Amniotic stem cell (primary cell): Measurements from ENCODE around the gene MAGIX.

ENCODE experiments used
- DNase-seq: peaks from one replicate; lab custom pipeline; 2025; lab: John Stamatoyannopoulos, UW

MAGIX gene

DNA sequence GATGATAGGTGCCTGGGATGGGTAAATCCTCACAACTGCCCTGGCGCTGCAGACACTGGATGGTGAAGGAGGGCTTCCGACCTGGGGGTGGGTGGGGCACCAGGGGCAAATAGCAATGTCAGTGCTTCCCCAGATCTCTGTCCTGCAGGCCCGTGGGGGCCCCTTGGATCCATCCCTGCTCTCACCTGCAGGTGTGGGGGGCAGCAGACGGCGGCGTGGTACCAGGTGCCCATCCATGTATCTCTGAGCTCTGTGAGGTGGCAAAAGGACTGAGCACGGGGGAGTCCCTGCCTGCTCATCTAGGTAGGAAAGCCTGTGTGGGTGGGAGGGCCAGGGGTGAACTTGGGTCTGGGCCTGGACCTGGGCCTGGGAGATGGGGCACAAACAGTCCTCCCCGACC lies 44.0 kb downstream of the MAGIX start:
- DNase-seq = no peak

DNA sequence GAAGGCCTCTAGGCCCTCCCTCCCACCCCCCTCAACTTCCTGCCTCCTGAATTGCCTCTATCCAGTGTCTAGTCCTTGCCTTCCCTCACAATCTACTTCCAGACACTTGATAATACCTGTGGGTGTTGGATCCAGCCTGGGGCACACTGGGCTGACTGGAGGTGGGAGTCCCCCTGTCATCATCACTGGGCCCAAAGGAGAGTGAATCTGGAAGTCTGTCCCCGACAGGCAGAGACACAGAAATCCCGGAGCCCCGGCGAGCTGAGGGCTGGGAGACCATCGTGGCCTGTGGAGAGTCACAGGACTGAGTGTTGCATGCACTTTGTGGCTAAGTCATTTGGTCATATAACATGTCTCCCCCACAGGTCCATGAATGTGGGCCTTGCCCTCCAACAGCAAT lies 45.8 kb downstream of the MAGIX start:
- DNase-seq = no peak

DNA sequence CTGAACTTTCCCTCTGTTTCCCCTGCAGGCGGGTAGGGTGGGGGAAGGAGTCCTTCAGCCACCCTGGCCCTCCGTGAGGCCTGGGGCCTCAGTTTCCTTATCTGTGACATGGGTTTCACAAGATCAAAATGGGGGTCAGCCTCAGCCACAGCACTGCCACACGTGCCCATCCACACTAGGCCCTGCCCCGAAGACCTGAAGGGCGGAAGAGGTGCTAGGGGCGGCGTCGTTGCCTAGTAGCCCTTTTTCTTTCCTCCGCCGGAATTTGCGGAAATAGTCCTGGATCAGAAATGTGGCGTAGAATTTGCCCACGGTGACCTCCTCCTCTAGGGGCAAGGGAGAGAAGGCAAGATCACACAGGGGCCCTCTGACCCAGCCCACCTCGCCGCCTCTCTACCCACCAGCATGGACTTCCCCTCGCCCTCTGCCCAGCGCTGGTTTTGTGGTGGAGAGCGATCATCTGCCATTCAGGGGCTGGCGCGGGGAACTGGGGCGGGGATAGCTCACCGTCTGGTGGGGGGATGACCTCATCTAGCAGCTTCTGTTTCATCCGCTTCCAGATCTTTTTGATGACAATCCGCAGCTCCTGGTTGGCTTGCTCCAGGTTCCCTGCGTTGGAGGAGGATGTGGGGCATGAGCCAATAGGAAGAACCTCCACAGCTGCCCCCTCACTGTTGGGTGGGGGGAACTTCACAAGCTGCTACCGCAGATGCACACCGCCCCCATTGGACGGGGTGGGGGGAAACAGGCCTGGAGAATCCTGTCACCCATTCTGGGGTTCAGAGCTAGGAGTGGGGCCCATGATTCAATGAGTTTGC lies 47.1 kb downstream of the MAGIX start:
- DNase-seq = no peak

- no peak for DNase-seq
Measured at GRCh38 chrX:49210406-49210805, 47.8 kb downstream of the MAGIX start.

- DNase-seq = no peak
Measured at GRCh38 chrX:49211074-49211473, 48.5 kb downstream of the MAGIX start.

- no peak for DNase-seq
Measured at GRCh38 chrX:49212209-49212608, 49.7 kb downstream of the MAGIX start.

- DNase-seq = no peak
Measured at GRCh38 chrX:49212861-49213260, 50.3 kb downstream of the MAGIX start.

GRCh38 chrX:49214416-49214815 lies 51.9 kb downstream of the MAGIX start:
- DNase-seq = no peak

DNA sequence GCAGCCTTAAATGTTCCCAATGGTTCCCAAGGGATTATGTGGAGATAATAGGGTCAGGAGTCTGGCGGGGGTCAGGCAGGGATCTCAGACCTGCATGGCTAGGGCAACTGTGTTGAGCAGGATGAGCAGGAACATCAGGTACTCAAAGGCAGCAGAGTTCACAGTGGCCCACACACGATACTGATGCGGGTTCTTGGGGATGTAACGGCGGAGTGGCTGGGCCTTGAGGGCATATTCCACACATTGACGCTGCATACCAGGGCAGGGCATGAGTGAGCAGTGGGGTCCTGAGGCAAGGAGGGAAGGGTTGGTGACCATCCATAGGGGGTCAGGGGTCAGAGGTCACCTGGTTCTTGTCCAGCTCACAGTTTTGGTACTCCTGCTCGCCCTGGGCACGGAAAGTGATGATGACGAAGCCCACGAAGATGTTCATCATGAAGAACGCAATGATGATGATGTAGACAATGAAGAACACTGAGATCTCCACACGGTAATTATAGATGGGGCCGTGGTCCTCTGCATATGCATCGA lies 52.5 kb downstream of the MAGIX start:
- DNase-seq = no peak
